ENCODE results near the gene SYNJ2.

Gene SYNJ2

DNA sequence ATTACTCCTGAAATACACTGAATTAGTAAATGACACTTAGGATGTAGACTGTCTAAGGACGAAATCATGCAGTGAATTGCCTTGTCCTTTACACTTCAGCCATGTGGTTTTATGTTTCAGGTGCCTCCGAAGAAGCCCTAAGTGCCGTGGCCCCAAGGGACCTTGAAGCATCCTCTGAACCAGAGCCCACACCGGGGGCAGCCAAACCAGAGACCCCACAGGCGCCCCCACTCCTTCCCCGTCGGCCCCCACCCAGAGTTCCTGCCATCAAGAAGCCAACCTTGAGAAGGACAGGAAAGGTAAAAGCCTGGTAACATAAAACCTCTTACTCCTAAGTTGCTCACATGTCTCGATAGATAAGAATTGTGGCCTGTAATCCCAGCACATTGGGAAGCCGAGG, 111.1 kb downstream of the SYNJ2 start:
- FAIRE-seq (no peak), DNase-seq (ENCODE audit: insufficient read length, low spot score) (no peak)
- TF ChIP-seq POU2F2 (IDR thresholded peaks at IDR 0.05; ENCODE audit: low read depth, low read length) (no peak), POLR2A (IDR thresholded peaks at IDR 0.05; ENCODE audit: low read depth, low read length) (no peak), POLR2AphosphoS5 (IDR thresholded peaks at IDR 0.05; ENCODE audit: low read depth, low read length) (no peak), PAX5 (IDR thresholded peaks at IDR 0.05; ENCODE audit: insufficient read depth, low read length, severe bottlenecking) (no peak), SPI1 (IDR thresholded peaks at IDR 0.05; ENCODE audit: low read depth, low read length) (no peak), TAF1 (IDR thresholded peaks at IDR 0.05; ENCODE audit: low read depth, low read length) (no peak)

DNA sequence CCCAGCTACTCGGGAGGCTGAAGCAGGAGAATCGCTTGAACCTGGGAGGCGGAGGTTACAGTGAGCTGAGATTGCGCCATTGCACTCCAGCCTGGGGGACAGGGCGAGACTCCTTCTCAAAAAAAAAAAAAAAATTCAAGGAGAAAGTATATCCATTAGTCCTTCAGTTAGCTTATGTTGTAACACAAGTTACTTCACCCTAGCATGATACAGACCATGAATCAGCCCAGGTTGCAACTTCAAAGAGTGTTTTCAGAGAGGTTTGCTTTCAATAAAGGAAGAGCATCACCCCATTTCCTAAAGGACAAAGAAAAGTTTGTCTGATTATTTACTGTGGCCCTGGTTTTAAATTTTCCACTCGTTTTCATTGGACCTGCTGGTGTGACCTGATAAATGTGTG, 113.4 kb downstream of the SYNJ2 start:
- DNase-seq (ENCODE audit: insufficient read length, low spot score): no peak
- FAIRE-seq: no peak

DNA sequence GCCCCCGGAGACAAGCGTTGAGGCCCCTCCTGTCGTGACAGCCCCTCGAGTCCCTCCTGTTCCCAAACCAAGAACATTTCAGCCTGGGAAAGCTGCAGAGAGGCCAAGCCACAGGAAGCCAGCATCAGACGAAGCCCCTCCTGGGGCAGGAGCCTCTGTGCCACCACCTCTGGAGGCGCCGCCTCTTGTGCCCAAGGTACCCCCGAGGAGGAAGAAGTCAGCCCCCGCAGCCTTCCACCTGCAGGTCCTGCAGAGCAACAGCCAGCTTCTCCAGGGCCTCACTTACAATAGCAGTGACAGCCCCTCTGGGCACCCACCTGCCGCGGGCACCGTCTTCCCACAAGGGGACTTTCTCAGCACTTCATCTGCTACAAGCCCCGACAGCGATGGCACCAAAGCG, 114.0 kb downstream of the SYNJ2 start:
- TF ChIP-seq POLR2A (IDR thresholded peaks at IDR 0.05; ENCODE audit: low read depth, low read length) (no peak), TAF1 (IDR thresholded peaks at IDR 0.05; ENCODE audit: low read depth, low read length) (no peak), SPI1 (IDR thresholded peaks at IDR 0.05; ENCODE audit: low read depth, low read length) (no peak)
- FAIRE-seq: no peak
- DNase-seq (ENCODE audit: insufficient read length, low spot score): no peak

More for the DNA sequence above, 113.4 kb downstream of the SYNJ2 start:
- TF ChIP-seq POLR2A (IDR thresholded peaks at IDR 0.05; ENCODE audit: low read depth, low read length): no peak
- TF ChIP-seq PAX5 (IDR thresholded peaks at IDR 0.05; ENCODE audit: insufficient read depth, low read length, severe bottlenecking): no peak
- no peak for TF ChIP-seq POLR2AphosphoS5 (IDR thresholded peaks at IDR 0.05; ENCODE audit: low read depth, low read length)
- no peak for TF ChIP-seq TAF1 (IDR thresholded peaks at IDR 0.05; ENCODE audit: low read depth, low read length)
- TF ChIP-seq SPI1 (IDR thresholded peaks at IDR 0.05; ENCODE audit: low read depth, low read length): no peak

DNA sequence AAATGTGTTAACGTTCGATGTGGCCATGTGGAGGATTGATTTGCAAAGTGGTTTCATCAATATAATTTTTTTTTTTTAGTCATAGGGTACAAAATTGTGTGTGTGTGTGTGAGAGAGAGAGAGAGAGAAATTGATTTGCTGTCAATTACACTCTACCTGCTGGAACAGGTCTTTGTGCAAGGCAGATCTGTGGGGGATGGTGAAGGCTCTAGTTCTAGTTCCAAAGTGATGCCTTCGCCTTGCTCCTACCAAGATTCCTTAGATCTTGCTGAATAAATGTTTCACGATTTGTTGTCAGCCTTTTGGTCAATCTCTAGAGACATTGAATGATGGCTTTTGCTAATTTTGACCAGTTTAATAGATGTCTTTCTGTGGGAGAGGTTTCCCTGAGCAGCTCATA, 121.6 kb downstream of the SYNJ2 start:
- no peak for FAIRE-seq
- no peak for DNase-seq (ENCODE audit: insufficient read length, low spot score)
- TF ChIP-seq SPI1 (IDR thresholded peaks at IDR 0.05; ENCODE audit: low read depth, low read length) (no peak), POLR2A (IDR thresholded peaks at IDR 0.05; ENCODE audit: low read depth, low read length) (no peak), POLR2AphosphoS5 (IDR thresholded peaks at IDR 0.05; ENCODE audit: low read depth, low read length) (no peak), PAX5 (IDR thresholded peaks at IDR 0.05; ENCODE audit: insufficient read depth, low read length, severe bottlenecking) (no peak), POU2F2 (IDR thresholded peaks at IDR 0.05; ENCODE audit: low read depth, low read length) (no peak), TAF1 (IDR thresholded peaks at IDR 0.05; ENCODE audit: low read depth, low read length) (no peak)

DNA sequence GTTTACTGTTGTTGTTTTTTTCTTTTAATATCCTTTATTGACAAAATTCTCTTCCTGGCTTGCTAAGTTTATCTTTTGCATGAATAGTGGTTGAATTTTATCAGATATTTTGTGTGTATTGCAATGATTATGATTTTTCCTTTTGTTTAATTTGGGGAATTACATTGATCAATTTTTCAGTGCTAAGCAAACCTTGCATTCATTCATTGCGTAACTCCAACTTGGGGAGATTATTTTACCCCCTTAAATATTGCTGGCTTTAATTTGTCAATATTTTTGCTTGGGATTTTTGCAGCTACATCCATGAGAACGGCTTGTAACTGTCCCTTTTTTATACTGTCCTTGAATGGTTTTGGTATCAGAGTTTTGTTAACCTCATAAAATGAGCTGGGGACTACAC, 123.0 kb downstream of the SYNJ2 start:
- FAIRE-seq (no peak), DNase-seq (ENCODE audit: insufficient read length, low spot score) (no peak)
- no peak for TF ChIP-seq POLR2AphosphoS5 (IDR thresholded peaks at IDR 0.05; ENCODE audit: low read depth, low read length)
- TF ChIP-seq SPI1 (IDR thresholded peaks at IDR 0.05; ENCODE audit: low read depth, low read length): no peak
- no peak for TF ChIP-seq POU2F2 (IDR thresholded peaks at IDR 0.05; ENCODE audit: low read depth, low read length)
- no peak for TF ChIP-seq PAX5 (IDR thresholded peaks at IDR 0.05; ENCODE audit: insufficient read depth, low read length, severe bottlenecking)
- no peak for TF ChIP-seq POLR2A (IDR thresholded peaks at IDR 0.05; ENCODE audit: low read depth, low read length)
- no peak for TF ChIP-seq TAF1 (IDR thresholded peaks at IDR 0.05; ENCODE audit: low read depth, low read length)

DNA sequence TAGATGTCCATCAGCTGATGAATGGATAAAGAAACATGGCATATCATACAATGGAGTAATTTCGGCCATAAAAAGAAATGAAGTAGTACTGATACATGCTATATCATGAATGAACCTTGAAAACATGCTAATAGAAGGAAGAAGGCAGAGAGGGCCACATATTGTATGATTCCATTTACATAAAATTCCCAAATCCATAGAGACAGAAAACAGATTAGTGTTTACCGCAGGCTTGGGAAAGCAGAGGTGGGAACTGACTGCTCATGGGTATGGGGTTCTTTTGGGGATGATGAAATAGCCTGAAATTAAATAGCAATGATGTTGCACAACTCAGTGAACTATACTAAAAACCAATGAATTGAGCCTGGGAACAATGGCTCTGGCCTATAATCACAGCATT, 128.1 kb downstream of the SYNJ2 start:
- FAIRE-seq (no peak), DNase-seq (ENCODE audit: insufficient read length, low spot score) (no peak)
- TF ChIP-seq POU2F2 (IDR thresholded peaks at IDR 0.05; ENCODE audit: low read depth, low read length) (no peak), PAX5 (IDR thresholded peaks at IDR 0.05; ENCODE audit: insufficient read depth, low read length, severe bottlenecking) (no peak), POLR2AphosphoS5 (IDR thresholded peaks at IDR 0.05; ENCODE audit: low read depth, low read length) (no peak), TAF1 (IDR thresholded peaks at IDR 0.05; ENCODE audit: low read depth, low read length) (no peak), SPI1 (IDR thresholded peaks at IDR 0.05; ENCODE audit: low read depth, low read length) (no peak), POLR2A (IDR thresholded peaks at IDR 0.05; ENCODE audit: low read depth, low read length) (no peak)

DNA sequence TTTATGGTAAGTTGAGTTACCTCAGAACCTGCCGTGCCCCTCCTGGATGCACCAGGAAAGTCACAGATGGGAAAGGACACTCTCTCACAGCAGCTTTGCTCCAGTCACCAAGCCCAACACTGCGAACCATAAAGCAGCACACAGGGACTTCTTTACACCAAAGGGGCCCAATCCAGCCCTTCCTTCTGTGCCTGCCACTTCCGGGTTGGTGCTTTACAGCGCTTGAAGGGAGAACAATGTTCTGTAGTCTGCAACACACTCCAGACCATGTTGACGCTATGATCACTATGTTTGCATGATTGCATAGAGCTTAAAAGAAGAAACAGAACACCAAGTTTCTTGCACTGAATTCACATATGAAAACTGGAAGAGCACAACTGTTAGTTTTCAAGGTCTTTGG, 129.3 kb downstream of the SYNJ2 start:
- no peak for TF ChIP-seq POU2F2 (IDR thresholded peaks at IDR 0.05; ENCODE audit: low read depth, low read length)
- no peak for TF ChIP-seq SPI1 (IDR thresholded peaks at IDR 0.05; ENCODE audit: low read depth, low read length)
- TF ChIP-seq POLR2AphosphoS5 (IDR thresholded peaks at IDR 0.05; ENCODE audit: low read depth, low read length): no peak
- no peak for TF ChIP-seq PAX5 (IDR thresholded peaks at IDR 0.05; ENCODE audit: insufficient read depth, low read length, severe bottlenecking)
- no peak for TF ChIP-seq TAF1 (IDR thresholded peaks at IDR 0.05; ENCODE audit: low read depth, low read length)
- no peak for TF ChIP-seq POLR2A (IDR thresholded peaks at IDR 0.05; ENCODE audit: low read depth, low read length)
- DNase-seq (ENCODE audit: insufficient read length, low spot score): no peak
- no peak for FAIRE-seq

DNA sequence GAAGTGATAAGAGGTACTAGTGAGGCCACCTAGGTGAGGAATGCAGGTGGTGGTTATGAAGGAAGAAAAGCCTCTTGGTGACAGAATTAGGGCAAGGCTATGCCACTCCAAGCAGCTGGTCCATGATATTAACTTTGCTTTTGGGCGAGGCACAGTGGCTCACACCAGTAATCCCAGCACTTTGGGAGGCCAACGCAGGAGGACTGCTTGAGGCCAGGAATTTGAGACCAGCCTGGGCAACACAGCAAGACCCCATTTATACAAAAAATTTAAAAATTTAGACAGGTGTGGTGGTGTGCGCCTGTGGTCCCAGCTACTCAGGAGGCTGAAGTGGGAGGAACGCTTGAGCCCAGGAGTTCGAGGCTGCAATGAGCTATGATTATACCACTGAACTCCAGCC, 130.3 kb downstream of the SYNJ2 start:
- DNase-seq (ENCODE audit: insufficient read length, low spot score): no peak
- TF ChIP-seq POLR2A (IDR thresholded peaks at IDR 0.05; ENCODE audit: low read depth, low read length) (no peak), TAF1 (IDR thresholded peaks at IDR 0.05; ENCODE audit: low read depth, low read length) (no peak), POU2F2 (IDR thresholded peaks at IDR 0.05; ENCODE audit: low read depth, low read length) (no peak), SPI1 (IDR thresholded peaks at IDR 0.05; ENCODE audit: low read depth, low read length) (no peak), POLR2AphosphoS5 (IDR thresholded peaks at IDR 0.05; ENCODE audit: low read depth, low read length) (no peak), PAX5 (IDR thresholded peaks at IDR 0.05; ENCODE audit: insufficient read depth, low read length, severe bottlenecking) (no peak)
- no peak for FAIRE-seq

DNA sequence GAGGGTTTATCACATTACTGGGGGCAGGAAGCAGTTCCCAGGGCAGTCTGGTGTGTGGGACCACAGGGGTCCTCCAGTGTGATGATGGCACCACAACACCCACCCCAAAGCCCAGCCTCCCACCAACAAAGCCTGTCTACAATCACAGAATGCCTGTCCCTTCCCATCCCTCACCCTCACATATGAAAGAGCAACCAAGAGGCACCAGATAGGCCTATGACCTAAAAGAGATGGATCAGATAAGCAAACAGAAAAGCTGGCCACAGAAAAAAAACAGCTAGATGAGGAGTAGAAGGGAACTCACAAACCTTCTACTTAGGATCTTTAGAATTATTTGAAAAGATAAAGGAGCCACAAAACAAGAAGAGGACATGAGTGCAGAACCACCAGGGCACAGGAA, 132.1 kb downstream of the SYNJ2 start:
- FAIRE-seq (no peak), DNase-seq (ENCODE audit: insufficient read length, low spot score) (no peak)
- TF ChIP-seq SPI1 (IDR thresholded peaks at IDR 0.05; ENCODE audit: low read depth, low read length) (no peak), TAF1 (IDR thresholded peaks at IDR 0.05; ENCODE audit: low read depth, low read length) (no peak), POLR2A (IDR thresholded peaks at IDR 0.05; ENCODE audit: low read depth, low read length) (no peak), POLR2AphosphoS5 (IDR thresholded peaks at IDR 0.05; ENCODE audit: low read depth, low read length) (no peak), POU2F2 (IDR thresholded peaks at IDR 0.05; ENCODE audit: low read depth, low read length) (no peak), PAX5 (IDR thresholded peaks at IDR 0.05; ENCODE audit: insufficient read depth, low read length, severe bottlenecking) (no peak)

DNA sequence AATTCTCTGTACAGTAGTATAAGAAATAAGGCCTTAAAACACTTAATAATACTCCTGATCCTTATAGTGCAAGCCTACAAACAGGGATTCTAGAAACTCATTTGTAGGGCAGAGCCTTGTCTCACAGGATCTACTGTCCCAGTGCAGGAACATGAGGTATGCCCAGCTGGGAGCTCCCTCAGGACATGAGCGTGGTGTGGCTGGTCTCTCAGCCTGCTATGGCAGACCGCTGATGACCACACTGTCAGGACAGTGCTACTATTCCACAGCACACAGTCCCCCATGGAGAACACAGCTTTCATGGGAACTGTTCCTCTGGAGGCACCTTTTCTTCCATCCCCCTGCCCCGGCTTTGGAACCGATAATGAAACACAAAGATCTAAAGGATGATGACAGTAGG, 133.4 kb downstream of the SYNJ2 start:
- FAIRE-seq: no peak
- TF ChIP-seq POLR2AphosphoS5 (IDR thresholded peaks at IDR 0.05; ENCODE audit: low read depth, low read length) (no peak), PAX5 (IDR thresholded peaks at IDR 0.05; ENCODE audit: insufficient read depth, low read length, severe bottlenecking) (no peak), POU2F2 (IDR thresholded peaks at IDR 0.05; ENCODE audit: low read depth, low read length) (no peak), SPI1 (IDR thresholded peaks at IDR 0.05; ENCODE audit: low read depth, low read length) (no peak), POLR2A (IDR thresholded peaks at IDR 0.05; ENCODE audit: low read depth, low read length) (no peak), TAF1 (IDR thresholded peaks at IDR 0.05; ENCODE audit: low read depth, low read length) (no peak)
- DNase-seq (ENCODE audit: insufficient read length, low spot score): no peak

All from GM12891 (cell line).